Panc1 (cell line): ENCODE data around the gene MRPL50.

Experiments used
- SIN3A ChIP-seq: IDR thresholded peaks from 2 replicates; pipeline ENCODE4 v1.6.1; 2012; ENCODE audit warnings: low read depth, mild to moderate bottlenecking, low read length, moderate library complexity, borderline replicate concordance; ENCODE audit not compliant: insufficient read depth
- TF ChIP-seq, protein P1 (sequence below): fragments of 450-650 bp; IDR thresholded peaks from 2 replicates; pipeline ENCODE4 v1.5.1; 2017; ENCODE audit warnings: mild to moderate bottlenecking
- TF ChIP-seq, protein P2 (sequence below), 2 experiments: IDR thresholded peaks; 2 replicates each; pipeline ENCODE4 v1.6.1; 2011 to 2012; ENCODE audit warnings: low read depth in 2 of 2, control low read depth in 1 of 2, low read length in 1 of 2, mild to moderate bottlenecking in 1 of 2, moderate library complexity in 1 of 2; ENCODE audit not compliant: insufficient read depth in 1 of 2

DNA sequence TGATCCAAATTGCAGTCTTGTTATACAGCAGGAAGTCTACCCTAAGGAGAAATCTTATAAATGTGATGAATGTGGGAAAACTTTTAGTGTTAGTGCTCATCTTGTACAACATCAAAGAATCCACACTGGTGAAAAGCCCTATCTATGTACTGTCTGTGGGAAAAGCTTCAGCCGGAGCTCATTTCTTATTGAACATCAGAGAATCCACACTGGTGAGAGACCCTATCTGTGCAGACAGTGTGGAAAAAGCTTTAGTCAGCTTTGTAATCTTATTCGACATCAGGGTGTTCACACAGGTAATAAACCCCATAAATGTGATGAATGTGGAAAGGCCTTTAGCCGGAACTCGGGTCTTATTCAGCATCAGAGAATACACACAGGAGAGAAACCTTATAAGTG, 10.7 kb upstream of the MRPL50 start:
- TF ChIP-seq, protein P1, sequence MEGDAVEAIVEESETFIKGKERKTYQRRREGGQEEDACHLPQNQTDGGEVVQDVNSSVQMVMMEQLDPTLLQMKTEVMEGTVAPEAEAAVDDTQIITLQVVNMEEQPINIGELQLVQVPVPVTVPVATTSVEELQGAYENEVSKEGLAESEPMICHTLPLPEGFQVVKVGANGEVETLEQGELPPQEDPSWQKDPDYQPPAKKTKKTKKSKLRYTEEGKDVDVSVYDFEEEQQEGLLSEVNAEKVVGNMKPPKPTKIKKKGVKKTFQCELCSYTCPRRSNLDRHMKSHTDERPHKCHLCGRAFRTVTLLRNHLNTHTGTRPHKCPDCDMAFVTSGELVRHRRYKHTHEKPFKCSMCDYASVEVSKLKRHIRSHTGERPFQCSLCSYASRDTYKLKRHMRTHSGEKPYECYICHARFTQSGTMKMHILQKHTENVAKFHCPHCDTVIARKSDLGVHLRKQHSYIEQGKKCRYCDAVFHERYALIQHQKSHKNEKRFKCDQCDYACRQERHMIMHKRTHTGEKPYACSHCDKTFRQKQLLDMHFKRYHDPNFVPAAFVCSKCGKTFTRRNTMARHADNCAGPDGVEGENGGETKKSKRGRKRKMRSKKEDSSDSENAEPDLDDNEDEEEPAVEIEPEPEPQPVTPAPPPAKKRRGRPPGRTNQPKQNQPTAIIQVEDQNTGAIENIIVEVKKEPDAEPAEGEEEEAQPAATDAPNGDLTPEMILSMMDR, result no peak
- no peak for TF ChIP-seq SIN3A
- TF ChIP-seq, protein P2, sequence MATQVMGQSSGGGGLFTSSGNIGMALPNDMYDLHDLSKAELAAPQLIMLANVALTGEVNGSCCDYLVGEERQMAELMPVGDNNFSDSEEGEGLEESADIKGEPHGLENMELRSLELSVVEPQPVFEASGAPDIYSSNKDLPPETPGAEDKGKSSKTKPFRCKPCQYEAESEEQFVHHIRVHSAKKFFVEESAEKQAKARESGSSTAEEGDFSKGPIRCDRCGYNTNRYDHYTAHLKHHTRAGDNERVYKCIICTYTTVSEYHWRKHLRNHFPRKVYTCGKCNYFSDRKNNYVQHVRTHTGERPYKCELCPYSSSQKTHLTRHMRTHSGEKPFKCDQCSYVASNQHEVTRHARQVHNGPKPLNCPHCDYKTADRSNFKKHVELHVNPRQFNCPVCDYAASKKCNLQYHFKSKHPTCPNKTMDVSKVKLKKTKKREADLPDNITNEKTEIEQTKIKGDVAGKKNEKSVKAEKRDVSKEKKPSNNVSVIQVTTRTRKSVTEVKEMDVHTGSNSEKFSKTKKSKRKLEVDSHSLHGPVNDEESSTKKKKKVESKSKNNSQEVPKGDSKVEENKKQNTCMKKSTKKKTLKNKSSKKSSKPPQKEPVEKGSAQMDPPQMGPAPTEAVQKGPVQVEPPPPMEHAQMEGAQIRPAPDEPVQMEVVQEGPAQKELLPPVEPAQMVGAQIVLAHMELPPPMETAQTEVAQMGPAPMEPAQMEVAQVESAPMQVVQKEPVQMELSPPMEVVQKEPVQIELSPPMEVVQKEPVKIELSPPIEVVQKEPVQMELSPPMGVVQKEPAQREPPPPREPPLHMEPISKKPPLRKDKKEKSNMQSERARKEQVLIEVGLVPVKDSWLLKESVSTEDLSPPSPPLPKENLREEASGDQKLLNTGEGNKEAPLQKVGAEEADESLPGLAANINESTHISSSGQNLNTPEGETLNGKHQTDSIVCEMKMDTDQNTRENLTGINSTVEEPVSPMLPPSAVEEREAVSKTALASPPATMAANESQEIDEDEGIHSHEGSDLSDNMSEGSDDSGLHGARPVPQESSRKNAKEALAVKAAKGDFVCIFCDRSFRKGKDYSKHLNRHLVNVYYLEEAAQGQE (IDR thresholded peaks at IDR 0.05; ENCODE audit: insufficient read depth in 1 of 2, low read depth in 2 of 2, low read length in 1 of 2), result no peak
